ENCODE data around the gene RAD51B. TPM values are rescaled to one million over a fixed set of nuclear protein-coding genes. Genes with fewer than 3 reads are reported as not detected.

Gene RAD51B
- polyA plus RNA-seq, 3 donors, result 3.6 to 11.6 (median 9.4) TPM

GRCh38 chr14:67900231-67900630 is 80.7 kb downstream of the RAD51B start:
- no peaks in the 10 kb centered on the region for H3K4me1 Mint-ChIP-seq
- no peak for TF ChIP-seq CTCF (IDR thresholded peaks at IDR 0.05)
- no peak for DNase-seq
- H3K36me3 Mint-ChIP-seq, result peaks cover 5 to 15% of the 10 kb centered on the region in 2 donors
- no peaks in the 10 kb centered on the region for H3K36me3 ChIP-seq (replicated peaks in 1 of 2; ENCODE audit: control insufficient read depth in 1 of 2, insufficient read depth in 2 of 2, low read length in 2 of 2)
- no peak overlapping the region for H3K27ac Mint-ChIP-seq
- no peak overlapping the region for H3K27ac ChIP-seq (ENCODE audit: low read depth in 1 of 2, low read length in 2 of 2)
- H2AFZ ChIP-seq (ENCODE audit: insufficient read depth, low read depth, low read length, poor library complexity, severe bottlenecking), result no peak overlapping the region
- no peak overlapping the region for H3K4me3 Mint-ChIP-seq
- peaks cover 3 to 10% (median 6%) of the 10 kb centered on the region in 7 donors for H3K9me3 Mint-ChIP-seq
- H3K79me2 ChIP-seq (ENCODE audit: insufficient read depth, low read length), result no peaks in the 10 kb centered on the region
- no peaks in the 10 kb centered on the region for H4K20me1 ChIP-seq (ENCODE audit: insufficient read depth, low read length)
- intact Hi-C loops (cut with micrococcal nuclease), result no loop called here
- no peak overlapping the region for H3K4me3 ChIP-seq (replicated peaks in 1 of 3; ENCODE audit: low read depth in 2 of 3, low read length in 3 of 3)
- peaks cover 6 to 8% of the 10 kb centered on the region in 2 donors for H3K9me3 ChIP-seq (replicated peaks in 1 of 2; ENCODE audit: control insufficient read depth in 1 of 2, insufficient read depth in 1 of 2, low read length in 2 of 2)
- H3K27me3 Mint-ChIP-seq (ENCODE audit: low read depth in 3 of 3), result no peaks in the 10 kb centered on the region
- H3K4me2 ChIP-seq (replicated peaks; ENCODE audit: extremely low read depth, low read length, poor library complexity, severe bottlenecking), result no peak overlapping the region
- WGBS (ENCODE audit: insufficient coverage), result no CpG with 5 or more reads among the region's 1 CpG
- H3K4me1 ChIP-seq (ENCODE audit: control insufficient read depth in 1 of 2, insufficient read depth in 2 of 2, low read length in 2 of 2), result no peaks in the 10 kb centered on the region
- no peak overlapping the region for H3K9ac ChIP-seq (ENCODE audit: insufficient read depth, low read length, poor library complexity, severe bottlenecking)
- no peaks in the 10 kb centered on the region for H3K27me3 ChIP-seq (ENCODE audit: control insufficient read depth in 2 of 2, insufficient read depth in 2 of 2, low read length in 2 of 2)

- no peaks in the 10 kb centered on the region for H3K36me3 ChIP-seq (replicated peaks in 1 of 2; ENCODE audit: control insufficient read depth in 1 of 2, insufficient read depth in 2 of 2, low read length in 2 of 2)
- no peaks in the 10 kb centered on the region for H4K20me1 ChIP-seq (ENCODE audit: insufficient read depth, low read length)
- TF ChIP-seq CTCF (IDR thresholded peaks at IDR 0.05), result no peak
- Mint-ChIP-seq H3K27me3 (ENCODE audit: low read depth in 3 of 3) (peaks cover 0 to 2% (median 0%) of the 10 kb centered on the region in 3 donors), H3K36me3 (peaks cover 3 to 6% of the 10 kb centered on the region in 2 donors), H3K27ac (no peak overlapping the region), H3K9me3 (peaks cover 0 to 8% (median 4%) of the 10 kb centered on the region in 7 donors), H3K4me1 (no peaks in the 10 kb centered on the region), H3K4me3 (no peak overlapping the region)
- no peak overlapping the region for H3K27ac ChIP-seq (ENCODE audit: low read depth in 1 of 2, low read length in 2 of 2)
- H3K4me1 ChIP-seq (ENCODE audit: control insufficient read depth in 1 of 2, insufficient read depth in 2 of 2, low read length in 2 of 2), result no peaks in the 10 kb centered on the region
- intact Hi-C loops (cut with micrococcal nuclease), result no loop called here
- H3K27me3 ChIP-seq (ENCODE audit: control insufficient read depth in 2 of 2, insufficient read depth in 2 of 2, low read length in 2 of 2), result no peaks in the 10 kb centered on the region
- H3K9ac ChIP-seq (ENCODE audit: insufficient read depth, low read length, poor library complexity, severe bottlenecking), result no peak overlapping the region
- H3K79me2 ChIP-seq (ENCODE audit: insufficient read depth, low read length), result no peaks in the 10 kb centered on the region
- no peak for DNase-seq
- H2AFZ ChIP-seq (ENCODE audit: insufficient read depth, low read depth, low read length, poor library complexity, severe bottlenecking), result no peak overlapping the region
- no peaks in the 10 kb centered on the region for H3K9me3 ChIP-seq (replicated peaks in 1 of 2; ENCODE audit: control insufficient read depth in 1 of 2, insufficient read depth in 1 of 2, low read length in 2 of 2)
- no peak overlapping the region for H3K4me2 ChIP-seq (replicated peaks; ENCODE audit: extremely low read depth, low read length, poor library complexity, severe bottlenecking)
- H3K4me3 ChIP-seq (replicated peaks in 1 of 3; ENCODE audit: low read depth in 2 of 3, low read length in 3 of 3), result no peak overlapping the region
These were observed 88.6 kb downstream of the RAD51B start for GRCh38 chr14:67908052-67908754.
